Tibial artery (tissue), 4 donors: ENCODE data around the gene NPR3.

Source experiments
- DNase-seq, 2 donors: peaks; one replicate each; pipeline ENCODE4 v3.0.0-alpha.2; 2019
- H3K27ac ChIP-seq, 2 donors: fragments of 200-600 bp; sonication (generic) in 1 of 2; 1 replicate in 1 of 2; 2 replicates in 1 of 2; pipeline ENCODE4 v1.5.1; 2018 to 2019; ENCODE audit warnings: mild to moderate bottlenecking in 1 of 2
- H3K27me3 ChIP-seq, 2 donors: fragments of 200-600 bp; sonication (generic) in 1 of 2; one replicate each; pipeline versions ENCODE4 v1.5.1 to v1.6.0; 2016 to 2019
- H3K36me3 ChIP-seq, 3 donors: fragments of 200-600 bp; sonication (generic) in 2 of 3; one replicate each; pipeline ENCODE4 v1.5.1; 2016 to 2019; ENCODE audit warnings: mild to moderate bottlenecking in 2 of 3
- H3K4me1 ChIP-seq, 4 donors: fragments of 200-600 bp; sonication (generic) in 2 of 4; 1 replicate in 3 of 4; 2 replicates in 1 of 4; pipeline ENCODE4 v1.5.1; 2016 to 2019
- H3K4me3 ChIP-seq, 2 donors: fragments of 200-600 bp; sonication (generic) in 1 of 2; 1 replicate in 1 of 2; 2 replicates in 1 of 2; pipeline ENCODE4 v1.5.1; 2018 to 2019; ENCODE audit warnings: mild to moderate bottlenecking in 2 of 2
- H3K9me3 ChIP-seq, 3 donors: fragments of 200-600 bp; sonication (generic) in 1 of 3; one replicate each; pipeline ENCODE4 v1.5.1; 2016 to 2019
- intact Hi-C: fragments of 100-400 bp; cut with DNase I; formaldehyde crosslinking; loops from one replicate; pipeline ENCODE4 v1.15.0; 2023; ENCODE audit warnings: low total_unique reads
- TF ChIP-seq, protein P1 (sequence below), 2 experiments: fragments of 200-600 bp in 1 of 2; fragments of 450-650 bp in 1 of 2; IDR thresholded peaks; one replicate each; pipeline ENCODE4 v1.5.1; 2017 to 2019; ENCODE audit warnings: antibody characterized with exemption in 2 of 2, mild to moderate bottlenecking in 1 of 2, moderate library complexity in 1 of 2

Gene NPR3

DNA sequence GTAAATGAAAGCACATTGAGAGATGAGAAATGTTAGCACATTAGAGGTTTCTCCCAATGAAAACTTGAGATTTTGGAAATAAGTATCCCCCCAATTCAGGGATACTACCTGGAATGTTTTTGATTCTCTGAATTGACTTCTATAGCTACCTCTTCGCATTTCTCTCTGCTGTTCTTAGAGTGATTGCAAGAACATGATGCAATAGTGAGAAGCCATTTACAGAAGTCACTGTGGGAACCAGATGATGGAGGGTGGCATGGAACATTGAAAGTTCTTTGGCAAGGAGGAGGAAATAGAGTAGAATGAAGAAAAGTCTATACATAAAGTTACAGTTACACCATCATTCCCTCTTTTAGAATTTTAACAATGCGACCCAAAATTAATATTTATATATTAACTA lies 9.2 kb downstream of the NPR3 start:
- Histone ChIP-seq H3K4me1 (peaks cover 0 to 11% (median 0%) of the 10 kb centered on the region in 4 donors), H3K27me3 (no peaks in the 10 kb centered on the region), H3K4me3 (no peak overlapping the region), H3K9me3 (peaks cover 0 to 19% (median 0%) of the 10 kb centered on the region in 3 donors), H3K36me3 (peaks cover 0 to 3% (median 0%) of the 10 kb centered on the region in 3 donors), H3K27ac (no peak overlapping the region)
- TF ChIP-seq, protein P1, sequence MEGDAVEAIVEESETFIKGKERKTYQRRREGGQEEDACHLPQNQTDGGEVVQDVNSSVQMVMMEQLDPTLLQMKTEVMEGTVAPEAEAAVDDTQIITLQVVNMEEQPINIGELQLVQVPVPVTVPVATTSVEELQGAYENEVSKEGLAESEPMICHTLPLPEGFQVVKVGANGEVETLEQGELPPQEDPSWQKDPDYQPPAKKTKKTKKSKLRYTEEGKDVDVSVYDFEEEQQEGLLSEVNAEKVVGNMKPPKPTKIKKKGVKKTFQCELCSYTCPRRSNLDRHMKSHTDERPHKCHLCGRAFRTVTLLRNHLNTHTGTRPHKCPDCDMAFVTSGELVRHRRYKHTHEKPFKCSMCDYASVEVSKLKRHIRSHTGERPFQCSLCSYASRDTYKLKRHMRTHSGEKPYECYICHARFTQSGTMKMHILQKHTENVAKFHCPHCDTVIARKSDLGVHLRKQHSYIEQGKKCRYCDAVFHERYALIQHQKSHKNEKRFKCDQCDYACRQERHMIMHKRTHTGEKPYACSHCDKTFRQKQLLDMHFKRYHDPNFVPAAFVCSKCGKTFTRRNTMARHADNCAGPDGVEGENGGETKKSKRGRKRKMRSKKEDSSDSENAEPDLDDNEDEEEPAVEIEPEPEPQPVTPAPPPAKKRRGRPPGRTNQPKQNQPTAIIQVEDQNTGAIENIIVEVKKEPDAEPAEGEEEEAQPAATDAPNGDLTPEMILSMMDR (IDR thresholded peaks at IDR 0.05) = no peak
- no peak for DNase-seq
- intact Hi-C loops = no loop called here

DNA sequence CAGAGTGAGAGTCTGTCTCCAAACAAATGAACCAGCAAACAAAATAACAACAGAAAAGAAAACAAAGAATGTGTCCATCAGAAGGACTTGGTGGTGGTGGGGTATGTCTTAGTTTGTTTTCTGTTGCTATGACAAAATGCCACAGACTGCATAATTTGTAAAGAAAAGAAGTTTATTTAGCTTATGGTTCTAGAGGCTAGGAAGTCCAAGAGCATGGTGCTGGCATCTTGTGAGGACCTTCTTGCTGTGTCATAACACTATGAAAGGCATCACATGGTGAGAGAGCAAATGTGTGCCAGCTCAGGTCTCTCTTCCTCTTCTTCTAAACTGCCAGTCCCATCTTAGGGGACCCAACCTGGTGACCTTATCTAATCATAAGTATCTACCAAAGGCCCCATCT lies 10.5 kb downstream of the NPR3 start:
- DNase-seq = no peak
- Histone ChIP-seq H3K4me3 (no peak overlapping the region), H3K27ac (no peak overlapping the region), H3K9me3 (peaks cover 0 to 19% (median 0%) of the 10 kb centered on the region in 3 donors), H3K36me3 (peaks cover 0 to 5% (median 3%) of the 10 kb centered on the region in 3 donors), H3K4me1 (no peaks in the 10 kb centered on the region), H3K27me3 (no peaks in the 10 kb centered on the region)
- intact Hi-C loops = no loop called here
- TF ChIP-seq, protein P1 (IDR thresholded peaks at IDR 0.05) = no peak

DNA sequence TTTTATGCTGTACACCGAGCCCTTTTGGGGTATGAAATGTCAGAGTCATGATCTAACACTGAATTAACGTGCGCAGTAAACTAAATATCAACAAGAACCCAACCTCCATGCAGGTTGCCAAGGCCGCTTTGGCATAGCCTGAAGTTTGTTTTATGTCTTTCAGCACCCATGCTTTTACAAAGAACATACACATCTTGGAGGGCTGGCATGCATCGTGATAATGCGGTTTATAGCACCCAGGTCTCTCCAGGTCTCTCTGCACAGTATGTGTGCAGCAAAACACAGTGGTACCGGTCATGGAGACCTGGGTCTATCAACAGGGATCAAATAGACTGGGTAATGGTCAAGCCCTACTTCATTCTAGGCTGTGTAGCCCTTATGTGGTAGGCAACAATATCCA lies 11.8 kb downstream of the NPR3 start:
- no peak for DNase-seq
- TF ChIP-seq, protein P1 (IDR thresholded peaks at IDR 0.05) = no peak
- no peak overlapping the region for H3K27ac ChIP-seq
- H3K36me3 ChIP-seq = peaks cover 4 to 15% (median 14%) of the 10 kb centered on the region in 3 donors
- no peak overlapping the region for H3K4me3 ChIP-seq
- intact Hi-C loops = no loop called here
- no peaks in the 10 kb centered on the region for H3K4me1 ChIP-seq
- peaks cover 0 to 20% (median 0%) of the 10 kb centered on the region in 3 donors for H3K9me3 ChIP-seq
- H3K27me3 ChIP-seq = no peaks in the 10 kb centered on the region

DNA sequence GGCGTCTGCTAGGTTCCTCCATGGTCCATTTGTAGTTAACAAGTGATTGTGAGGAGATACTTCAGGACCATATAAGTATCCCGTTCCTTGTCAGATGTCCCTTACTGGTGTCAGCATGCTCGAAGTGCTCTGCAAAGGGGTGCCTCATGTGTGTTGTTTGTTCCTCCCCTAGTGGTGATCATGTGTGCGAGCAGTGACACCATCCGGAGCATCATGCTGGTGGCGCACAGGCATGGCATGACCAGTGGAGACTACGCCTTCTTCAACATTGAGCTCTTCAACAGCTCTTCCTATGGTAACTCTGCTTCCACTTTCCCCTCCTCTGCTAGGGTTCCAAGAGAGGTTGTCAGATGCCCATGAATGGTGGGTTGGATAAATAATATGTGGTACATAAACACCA lies 13.4 kb downstream of the NPR3 start:
- Histone ChIP-seq H3K27me3 (no peaks in the 10 kb centered on the region), H3K36me3 (peaks cover 4 to 18% (median 17%) of the 10 kb centered on the region in 3 donors), H3K4me1 (no peaks in the 10 kb centered on the region), H3K4me3 (no peak overlapping the region), H3K27ac (no peak overlapping the region), H3K9me3 (peaks cover 0 to 6% (median 0%) of the 10 kb centered on the region in 3 donors)
- TF ChIP-seq, protein P1 (IDR thresholded peaks at IDR 0.05) = no peak
- intact Hi-C loops = no loop called here
- no peak for DNase-seq

DNA sequence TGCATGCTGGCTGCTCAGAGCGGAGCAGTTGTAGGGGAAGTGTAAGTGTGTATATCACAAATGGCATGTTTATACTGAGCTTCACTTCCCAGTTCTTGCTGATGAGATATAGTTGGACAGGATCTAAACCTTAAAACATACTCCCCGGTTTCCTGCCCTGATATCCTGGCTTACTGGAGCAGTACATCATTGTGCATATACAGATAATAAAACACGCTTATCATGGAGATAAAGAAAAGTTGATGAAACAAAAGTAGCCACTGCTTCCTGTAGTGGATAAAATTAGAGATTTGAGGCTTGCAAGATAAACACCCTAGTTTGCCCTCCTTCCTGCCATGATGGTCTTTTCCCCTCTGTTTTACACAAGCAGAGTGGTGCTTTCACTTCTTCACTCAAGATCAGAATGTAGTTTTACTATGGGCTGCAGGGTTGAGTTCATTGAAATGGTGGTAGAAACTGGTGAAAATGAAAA lies 15.0 kb downstream of the NPR3 start:
- H3K36me3 ChIP-seq = peaks cover 4 to 18% (median 17%) of the 10 kb centered on the region in 3 donors
- TF ChIP-seq, protein P1 (IDR thresholded peaks at IDR 0.05) = no peak
- no peak overlapping the region for H3K27ac ChIP-seq
- no peaks in the 10 kb centered on the region for H3K4me1 ChIP-seq
- peaks cover 0 to 6% (median 0%) of the 10 kb centered on the region in 3 donors for H3K9me3 ChIP-seq
- intact Hi-C loops = no loop called here
- DNase-seq = no peak
- H3K27me3 ChIP-seq = no peaks in the 10 kb centered on the region
- H3K4me3 ChIP-seq = no peak overlapping the region

DNA sequence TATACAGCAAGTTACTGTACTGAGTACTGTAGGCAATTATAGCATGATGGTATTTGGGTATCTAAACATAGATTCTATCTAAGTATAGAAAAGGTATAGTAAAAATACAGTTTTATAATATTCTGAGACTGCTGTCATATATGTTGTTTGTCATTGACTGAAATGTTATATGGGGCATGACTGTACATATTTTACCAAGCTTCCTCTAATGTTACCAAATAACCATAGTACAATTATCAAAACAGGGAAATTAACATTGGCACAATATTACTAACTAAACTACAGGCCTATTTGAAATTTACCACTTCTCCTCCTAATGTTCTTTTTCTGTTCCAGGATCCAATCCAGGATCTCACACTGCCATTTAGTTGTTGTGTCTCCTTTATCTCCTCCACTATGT lies 18.5 kb downstream of the NPR3 start:
- peaks cover 0 to 3% (median 0%) of the 10 kb centered on the region in 3 donors for H3K9me3 ChIP-seq
- TF ChIP-seq, protein P1 (IDR thresholded peaks at IDR 0.05) = no peak
- H3K27me3 ChIP-seq = no peaks in the 10 kb centered on the region
- peaks cover 4 to 18% (median 17%) of the 10 kb centered on the region in 3 donors for H3K36me3 ChIP-seq
- peaks cover 0 to 3% (median 1%) of the 10 kb centered on the region in 4 donors for H3K4me1 ChIP-seq
- no peak overlapping the region for H3K4me3 ChIP-seq
- no peak overlapping the region for H3K27ac ChIP-seq
- DNase-seq = no peak
- intact Hi-C loops = no loop called here
